PC-3 (cell line): ENCODE results near the gene FAM107A. TPM values are rescaled to one million over a fixed set of nuclear protein-coding genes. Genes with fewer than 3 reads are reported as not detected.

Source experiments
- ATAC-seq: fragments of 200-7000 bp; cut with Tn5 transposase; 2 replicates; pipeline ENCODE4 v1.9.1; 2020; ENCODE audit warnings: mild to moderate bottlenecking, moderate library complexity
- BruUV-seq: library from RNA; stranded (reverse); fragments of 400-500 nt; replicated peaks from 2 replicates; lab custom pipeline; 2021; lab: Mats Ljungman, UMichigan
- CTCF ChIA-PET: fragments of 300-600 bp; sonication (Branson Sonifier 250); formaldehyde crosslinking; loops from one replicate; lab custom pipeline; 2022; ENCODE audit warnings: antibody characterized with exemption; lab: Charles Lee
- POLR2A ChIA-PET: fragments of 300-600 bp; sonication (Branson Sonifier 250); formaldehyde crosslinking; loops from one replicate; lab custom pipeline; 2022; ENCODE audit warnings: antibody characterized with exemption; ENCODE audit not compliant: unreplicated experiment; lab: Charles Lee
- DNase-seq: peaks from one replicate; pipeline ENCODE4 v3.0.0-alpha.2; 2015
- H2AFZ ChIP-seq: fragments of 300-600 bp; sonication (generic); 2 replicates; pipeline ENCODE4 v1.6.0; 2016; ENCODE audit warnings: antibody characterized with exemption, low read length
- H3F3A ChIP-seq: fragments of 300-600 bp; sonication (generic); one replicate; pipeline ENCODE4 v1.6.0; 2017; ENCODE audit warnings: antibody characterized with exemption, low read length, control low read depth, mild to moderate bottlenecking; ENCODE audit not compliant: unreplicated experiment
- H3K27ac ChIP-seq: fragments of 300-600 bp; sonication (generic); 2 replicates; pipeline ENCODE4 v1.5.1; 2016; ENCODE audit warnings: mild to moderate bottlenecking, low read length
- H3K27me3 ChIP-seq: fragments of 300-600 bp; sonication (generic); 2 replicates; pipeline ENCODE4 v1.6.1; 2016; ENCODE audit warnings: low read length, mixed read lengths
- H3K36me3 ChIP-seq: fragments of 300-600 bp; sonication (generic); 2 replicates; pipeline ENCODE4 v1.6.1; 2016; ENCODE audit warnings: low read depth, mixed run types, low read length, mixed read lengths
- H3K4me1 ChIP-seq: fragments of 300-600 bp; sonication (generic); 2 replicates; pipeline ENCODE4 v1.5.1; 2016; ENCODE audit warnings: low read length; ENCODE audit not compliant: insufficient read depth
- H3K4me2 ChIP-seq: fragments of 300-600 bp; sonication (generic); 2 replicates; pipeline ENCODE4 v1.6.0; 2016; ENCODE audit warnings: low read length
- H3K4me3 ChIP-seq: fragments of 300-600 bp; sonication (generic); 2 replicates; pipeline ENCODE4 v1.5.1; 2016; ENCODE audit warnings: mild to moderate bottlenecking, low read length, mixed read lengths
- H3K79me2 ChIP-seq: fragments of 300-600 bp; sonication (generic); 2 replicates; pipeline ENCODE4 v1.6.1; 2017; ENCODE audit warnings: low read length, mixed read lengths
- H3K9ac ChIP-seq: fragments of 300-600 bp; sonication (generic); 2 replicates; pipeline ENCODE4 v1.6.0; 2016; ENCODE audit warnings: mild to moderate bottlenecking, low read length
- H3K9me2 ChIP-seq: fragments of 300-600 bp; sonication (generic); replicated peaks from 2 replicates; pipeline ENCODE4 v1.6.1; 2016; ENCODE audit warnings: mixed run types, low read length, mixed read lengths
- H3K9me3 ChIP-seq: fragments of 300-600 bp; sonication (generic); 2 replicates; pipeline ENCODE4 v1.6.1; 2016; ENCODE audit warnings: low read length, mixed read lengths
- H4K20me1 ChIP-seq: fragments of 300-600 bp; sonication (generic); 2 replicates; pipeline ENCODE4 v1.6.1; 2016; ENCODE audit warnings: low read length, mixed read lengths
- EZH2 ChIP-seq: fragments of 300-600 bp; sonication (generic); IDR thresholded peaks from one replicate; pipeline ENCODE4 v1.6.1; 2017; ENCODE audit warnings: antibody characterized with exemption, mild to moderate bottlenecking, low read length; ENCODE audit not compliant: unreplicated experiment
- EZH2phosphoT487 ChIP-seq: fragments of 300-600 bp; sonication (generic); IDR thresholded peaks from 2 replicates; pipeline ENCODE4 v1.6.1; 2018; ENCODE audit warnings: mild to moderate bottlenecking, antibody characterized with exemption, low read length, borderline replicate concordance
- intact Hi-C: fragments of 100-400 bp; cut with micrococcal nuclease; formaldehyde crosslinking; loops from 2 replicates; pipeline ENCODE4 v1.9.0; 2023
- total RNA-seq: library from RNA; depleted of rRNA; stranded (reverse); fragments of >200 nt; gene quantifications from 2 replicates; pipeline ENCODE4 v1.2.3, GENCODE V29; 2014
- TF ChIP-seq, protein P1 (sequence below): fragments of 300-600 bp; sonication (generic); conservative IDR thresholded peaks from 2 replicates; pipeline ENCODE4 v1.5.1; 2017; ENCODE audit warnings: antibody characterized with exemption, low read depth, mild to moderate bottlenecking, low read length

FAM107A gene
- total RNA-seq, 1 experiment from 2014 or later, result 0.07 TPM

GRCh38 chr3:58624550-58624949 is 47.4 kb upstream of the FAM107A start:
- peaks cover 32% of the 10 kb centered on the region for H3K4me1 ChIP-seq
- no peaks in the 10 kb centered on the region for H3K9me3 ChIP-seq
- no peaks in the 10 kb centered on the region for H3K9me2 ChIP-seq
- ATAC-seq (no peak), DNase-seq (no peak)
- no peak overlapping the region for H3K4me3 ChIP-seq
- CTCF ChIA-PET, result no interaction called here
- H2AFZ ChIP-seq, result no peak overlapping the region
- H3F3A ChIP-seq, result peaks cover 14% of the 10 kb centered on the region
- TF ChIP-seq EZH2 (no peak), EZH2phosphoT487 (no peak)
- TF ChIP-seq, protein P1, sequence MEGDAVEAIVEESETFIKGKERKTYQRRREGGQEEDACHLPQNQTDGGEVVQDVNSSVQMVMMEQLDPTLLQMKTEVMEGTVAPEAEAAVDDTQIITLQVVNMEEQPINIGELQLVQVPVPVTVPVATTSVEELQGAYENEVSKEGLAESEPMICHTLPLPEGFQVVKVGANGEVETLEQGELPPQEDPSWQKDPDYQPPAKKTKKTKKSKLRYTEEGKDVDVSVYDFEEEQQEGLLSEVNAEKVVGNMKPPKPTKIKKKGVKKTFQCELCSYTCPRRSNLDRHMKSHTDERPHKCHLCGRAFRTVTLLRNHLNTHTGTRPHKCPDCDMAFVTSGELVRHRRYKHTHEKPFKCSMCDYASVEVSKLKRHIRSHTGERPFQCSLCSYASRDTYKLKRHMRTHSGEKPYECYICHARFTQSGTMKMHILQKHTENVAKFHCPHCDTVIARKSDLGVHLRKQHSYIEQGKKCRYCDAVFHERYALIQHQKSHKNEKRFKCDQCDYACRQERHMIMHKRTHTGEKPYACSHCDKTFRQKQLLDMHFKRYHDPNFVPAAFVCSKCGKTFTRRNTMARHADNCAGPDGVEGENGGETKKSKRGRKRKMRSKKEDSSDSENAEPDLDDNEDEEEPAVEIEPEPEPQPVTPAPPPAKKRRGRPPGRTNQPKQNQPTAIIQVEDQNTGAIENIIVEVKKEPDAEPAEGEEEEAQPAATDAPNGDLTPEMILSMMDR, result no peak
- no peaks in the 10 kb centered on the region for H3K79me2 ChIP-seq
- H3K36me3 ChIP-seq, result no peaks in the 10 kb centered on the region
- H3K4me2 ChIP-seq, result no peak overlapping the region
- POLR2A ChIA-PET, result no interaction called here
- no TSS peak for BruUV-seq
- no peaks in the 10 kb centered on the region for H4K20me1 ChIP-seq
- H3K27me3 ChIP-seq, result no peaks in the 10 kb centered on the region
- intact Hi-C loops, result no loop called here
- H3K9ac ChIP-seq, result no peak overlapping the region
- H3K27ac ChIP-seq, result no peak overlapping the region

DNA sequence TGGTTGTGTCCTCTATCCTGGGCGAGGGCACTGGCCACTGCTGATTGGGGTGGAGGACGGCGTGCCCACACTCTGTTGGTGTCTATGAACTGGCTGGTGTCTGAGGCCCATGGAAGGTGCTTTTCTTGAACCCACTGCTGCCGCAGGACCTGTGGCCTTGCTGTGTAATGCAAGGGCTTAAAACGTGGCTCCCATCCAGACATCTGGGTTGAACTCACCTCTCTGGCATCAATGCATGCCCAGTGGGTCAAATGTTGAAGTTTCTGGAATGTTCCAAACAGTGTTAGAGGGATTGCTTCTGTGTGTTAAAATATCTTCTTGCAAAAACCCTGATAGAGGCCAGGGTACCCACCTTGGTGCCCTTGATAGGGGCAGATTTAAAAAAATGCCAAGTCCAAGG is 46.8 kb upstream of the FAM107A start:
- Histone ChIP-seq H3K36me3 (no peaks in the 10 kb centered on the region), H3K79me2 (no peaks in the 10 kb centered on the region), H3K4me3 (no peak overlapping the region), H3K27me3 (no peaks in the 10 kb centered on the region), H2AFZ (no peak overlapping the region), H3K9me2 (no peaks in the 10 kb centered on the region), H3K9ac (no peak overlapping the region), H3K4me1 (peaks cover 26% of the 10 kb centered on the region), H3F3A (peaks cover 10% of the 10 kb centered on the region), H3K27ac (no peak overlapping the region), H3K9me3 (no peaks in the 10 kb centered on the region), H4K20me1 (no peaks in the 10 kb centered on the region), H3K4me2 (no peak overlapping the region)
- no TSS peak for BruUV-seq
- CTCF ChIA-PET, result no interaction called here
- TF ChIP-seq EZH2phosphoT487, result no peak
- no peak for TF ChIP-seq EZH2
- TF ChIP-seq, protein P1, result no peak
- DNase-seq, result no peak
- no peak for ATAC-seq
- intact Hi-C loops, result no loop called here
- POLR2A ChIA-PET, result no interaction called here

GRCh38 chr3:58623478-58623877 is 46.3 kb upstream of the FAM107A start:
- DNase-seq, result no peak
- Histone ChIP-seq H3K4me3 (no peak overlapping the region), H3K36me3 (no peaks in the 10 kb centered on the region), H3K27ac (no peak overlapping the region), H3K27me3 (no peaks in the 10 kb centered on the region), H3K4me1 (peaks cover 21% of the 10 kb centered on the region), H3K9ac (no peak overlapping the region), H4K20me1 (no peaks in the 10 kb centered on the region), H3F3A (peaks cover 7% of the 10 kb centered on the region), H3K9me3 (no peaks in the 10 kb centered on the region), H3K9me2 (no peaks in the 10 kb centered on the region), H2AFZ (no peak overlapping the region), H3K4me2 (no peak overlapping the region), H3K79me2 (no peaks in the 10 kb centered on the region)
- TF ChIP-seq EZH2 (no peak), EZH2phosphoT487 (no peak)
- TF ChIP-seq, protein P1, result no peak
- intact Hi-C loops, result no loop called here
- CTCF ChIA-PET, result no interaction called here
- ATAC-seq, result no peak
- BruUV-seq, result no TSS peak
- POLR2A ChIA-PET, result no interaction called here
